ENCODE data around the gene CEP128. TPM values are rescaled to one million over a fixed set of nuclear protein-coding genes. Genes with fewer than 3 reads are reported as not detected.

CEP128 gene
- polyA plus RNA-seq, 1 donor (not counting 4 experiments of a cell fraction or from before 2014, with no cell fraction given) = 2.6 TPM

DNA sequence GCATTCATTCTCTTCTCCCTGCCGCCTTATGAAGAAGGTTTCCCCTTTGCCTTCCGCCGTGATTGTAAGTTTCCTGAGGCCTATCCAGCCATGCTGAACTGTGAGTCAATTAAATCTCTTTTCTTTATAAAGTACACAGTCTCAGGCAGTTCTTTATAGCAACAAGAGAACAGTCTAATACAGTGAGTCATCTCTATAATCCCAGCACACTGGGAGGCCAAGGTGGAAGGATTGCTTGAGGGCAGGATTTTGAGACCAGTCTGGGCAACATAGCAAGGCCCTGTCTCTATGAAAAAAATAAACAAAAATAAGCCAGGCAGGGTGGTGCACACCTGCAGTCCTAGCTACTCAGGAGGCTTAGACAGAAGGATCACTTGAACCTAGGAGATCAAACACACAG lies 259.9 kb downstream of the CEP128 start:
- Histone ChIP-seq H3K27me3 (ENCODE audit: control insufficient read depth, extremely low read depth, insufficient read depth, low read length) (no peaks in the 10 kb centered on the region), H3K79me2 (ENCODE audit: control insufficient read depth, insufficient read depth, low read length) (no peaks in the 10 kb centered on the region), H3K27ac (ENCODE audit: control insufficient read depth, insufficient read depth, low read length) (no peak overlapping the region), H3K9me3 (ENCODE audit: control insufficient read depth, low read depth, low read length) (peaks cover 2% of the 10 kb centered on the region), H3K9ac (ENCODE audit: control insufficient read depth, extremely low read depth, insufficient read depth, low read length) (no peak overlapping the region), H3K4me2 (ENCODE audit: control insufficient read depth, extremely low read depth, insufficient read depth, low read depth, low read length) (no peak overlapping the region), H3K4me1 (ENCODE audit: control insufficient read depth, extremely low read depth, insufficient read depth, low read length) (no peaks in the 10 kb centered on the region), H4K20me1 (ENCODE audit: control insufficient read depth, extremely low read depth, insufficient read depth, low read length) (no peaks in the 10 kb centered on the region), H3K4me3 (ENCODE audit: control insufficient read depth in 2 of 3, extremely low read depth in 1 of 3, insufficient read depth in 2 of 3, low read depth in 1 of 3, low read length in 3 of 3) (no peak overlapping the region), H3K36me3 (ENCODE audit: control insufficient read depth in 2 of 2, extremely low read depth in 1 of 2, insufficient read depth in 2 of 2, low read length in 2 of 2) (no peaks in the 10 kb centered on the region), H2AFZ (ENCODE audit: control insufficient read depth, low read length) (no peak overlapping the region), H3K9me1 (ENCODE audit: control insufficient read depth, extremely low read depth, insufficient read depth, low read length) (no peaks in the 10 kb centered on the region)
- dilution Hi-C loops (cut with MboI; ENCODE audit: extremely low pct_ligation_motif_present, low sequenced_read_pairs) = no loop called here
- no peak for DNase-seq (ENCODE audit: low read depth, low spot score)
- no peak for TF ChIP-seq EZH2 (IDR thresholded peaks at IDR 0.05; ENCODE audit: low read length)
- TF ChIP-seq, protein P1, sequence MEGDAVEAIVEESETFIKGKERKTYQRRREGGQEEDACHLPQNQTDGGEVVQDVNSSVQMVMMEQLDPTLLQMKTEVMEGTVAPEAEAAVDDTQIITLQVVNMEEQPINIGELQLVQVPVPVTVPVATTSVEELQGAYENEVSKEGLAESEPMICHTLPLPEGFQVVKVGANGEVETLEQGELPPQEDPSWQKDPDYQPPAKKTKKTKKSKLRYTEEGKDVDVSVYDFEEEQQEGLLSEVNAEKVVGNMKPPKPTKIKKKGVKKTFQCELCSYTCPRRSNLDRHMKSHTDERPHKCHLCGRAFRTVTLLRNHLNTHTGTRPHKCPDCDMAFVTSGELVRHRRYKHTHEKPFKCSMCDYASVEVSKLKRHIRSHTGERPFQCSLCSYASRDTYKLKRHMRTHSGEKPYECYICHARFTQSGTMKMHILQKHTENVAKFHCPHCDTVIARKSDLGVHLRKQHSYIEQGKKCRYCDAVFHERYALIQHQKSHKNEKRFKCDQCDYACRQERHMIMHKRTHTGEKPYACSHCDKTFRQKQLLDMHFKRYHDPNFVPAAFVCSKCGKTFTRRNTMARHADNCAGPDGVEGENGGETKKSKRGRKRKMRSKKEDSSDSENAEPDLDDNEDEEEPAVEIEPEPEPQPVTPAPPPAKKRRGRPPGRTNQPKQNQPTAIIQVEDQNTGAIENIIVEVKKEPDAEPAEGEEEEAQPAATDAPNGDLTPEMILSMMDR (optimal IDR thresholded peaks at IDR 0.05 in 1 of 3, IDR thresholded peaks at IDR 0.05 in 1 of 3, conservative IDR thresholded peaks at IDR 0.05 in 1 of 3; ENCODE audit: extremely low read depth in 1 of 3, insufficient read depth in 2 of 3, low read length in 3 of 3) = no peak
- FAIRE-seq = no peak

DNA sequence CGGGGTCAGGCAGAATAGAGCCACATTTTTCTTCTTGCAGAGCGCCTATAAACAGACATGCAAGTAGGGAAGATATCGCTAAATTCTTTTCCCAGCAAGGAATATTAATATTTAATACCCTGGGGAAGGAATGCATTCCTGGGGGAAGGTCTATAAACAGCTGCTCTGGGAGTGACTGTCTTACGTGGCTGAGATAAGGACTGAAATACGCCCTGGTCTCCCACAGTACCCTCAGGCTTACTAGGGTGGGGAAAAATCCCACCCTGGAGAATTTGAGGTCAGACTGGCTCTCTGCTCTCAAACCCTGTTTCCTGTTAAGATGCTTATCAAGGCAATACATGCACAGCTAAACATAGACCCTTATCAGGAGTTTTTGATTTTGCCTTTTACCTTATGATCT lies 262.3 kb downstream of the CEP128 start:
- no peaks in the 10 kb centered on the region for H3K27me3 ChIP-seq (ENCODE audit: control insufficient read depth, extremely low read depth, insufficient read depth, low read length)
- H3K9me3 ChIP-seq (ENCODE audit: control insufficient read depth, low read depth, low read length) = peaks cover 2% of the 10 kb centered on the region
- TF ChIP-seq EZH2 (IDR thresholded peaks at IDR 0.05; ENCODE audit: low read length) = no peak
- TF ChIP-seq, protein P1 (optimal IDR thresholded peaks at IDR 0.05 in 1 of 3, IDR thresholded peaks at IDR 0.05 in 1 of 3, conservative IDR thresholded peaks at IDR 0.05 in 1 of 3; ENCODE audit: extremely low read depth in 1 of 3, insufficient read depth in 2 of 3, low read length in 3 of 3) = no peak
- no peak overlapping the region for H2AFZ ChIP-seq (ENCODE audit: control insufficient read depth, low read length)
- no peak for DNase-seq (ENCODE audit: low read depth, low spot score)
- no peaks in the 10 kb centered on the region for H3K9me1 ChIP-seq (ENCODE audit: control insufficient read depth, extremely low read depth, insufficient read depth, low read length)
- no peak overlapping the region for H3K4me3 ChIP-seq (ENCODE audit: control insufficient read depth in 2 of 3, extremely low read depth in 1 of 3, insufficient read depth in 2 of 3, low read depth in 1 of 3, low read length in 3 of 3)
- dilution Hi-C loops (cut with MboI; ENCODE audit: extremely low pct_ligation_motif_present, low sequenced_read_pairs) = no loop called here
- no peaks in the 10 kb centered on the region for H3K36me3 ChIP-seq (ENCODE audit: control insufficient read depth in 2 of 2, extremely low read depth in 1 of 2, insufficient read depth in 2 of 2, low read length in 2 of 2)
- H3K79me2 ChIP-seq (ENCODE audit: control insufficient read depth, insufficient read depth, low read length) = no peaks in the 10 kb centered on the region
- H3K27ac ChIP-seq (ENCODE audit: control insufficient read depth, insufficient read depth, low read length) = no peak overlapping the region
- no peaks in the 10 kb centered on the region for H4K20me1 ChIP-seq (ENCODE audit: control insufficient read depth, extremely low read depth, insufficient read depth, low read length)
- H3K4me1 ChIP-seq (ENCODE audit: control insufficient read depth, extremely low read depth, insufficient read depth, low read length) = no peaks in the 10 kb centered on the region
- H3K9ac ChIP-seq (ENCODE audit: control insufficient read depth, extremely low read depth, insufficient read depth, low read length) = no peak overlapping the region
- FAIRE-seq = no peak
- no peak overlapping the region for H3K4me2 ChIP-seq (ENCODE audit: control insufficient read depth, extremely low read depth, insufficient read depth, low read depth, low read length)
